GM12872 (cell line): Measurements from ENCODE around the gene SOS1.

Experiments used
- TF ChIP-seq, protein P1 (sequence below): IDR thresholded peaks from 3 replicates; pipeline ENCODE4 v1.5.1; 2011; ENCODE audit warnings: low read depth, mild to moderate bottlenecking, low read length, moderate library complexity; ENCODE audit not compliant: insufficient read depth

The SOS1 gene

DNA sequence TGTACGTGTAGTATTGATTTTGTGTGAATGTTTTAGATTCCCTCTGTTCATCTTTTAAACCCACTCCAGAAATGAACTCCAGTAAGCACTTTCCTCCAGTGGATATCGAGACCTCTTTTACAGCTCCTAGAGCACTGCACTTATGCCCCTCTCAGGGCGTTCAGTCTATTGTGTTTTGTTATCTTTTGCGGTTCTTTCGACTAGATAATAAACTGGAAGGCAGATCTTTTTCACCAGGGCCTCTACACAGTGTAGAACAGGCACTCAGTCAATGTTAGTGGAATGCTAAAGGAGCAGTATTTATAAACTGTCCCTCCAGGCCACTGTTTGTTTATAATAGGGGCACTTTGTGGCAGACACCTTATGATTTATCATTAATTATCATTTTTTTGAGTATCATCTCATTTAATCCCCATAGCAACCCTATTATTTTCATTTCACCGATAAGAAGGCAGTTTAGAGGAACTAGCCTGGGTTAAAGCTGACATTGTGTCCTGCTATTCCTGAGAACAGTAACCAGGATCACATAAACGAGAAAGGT is 742 bp upstream of the SOS1 start:
- TF ChIP-seq, protein P1, sequence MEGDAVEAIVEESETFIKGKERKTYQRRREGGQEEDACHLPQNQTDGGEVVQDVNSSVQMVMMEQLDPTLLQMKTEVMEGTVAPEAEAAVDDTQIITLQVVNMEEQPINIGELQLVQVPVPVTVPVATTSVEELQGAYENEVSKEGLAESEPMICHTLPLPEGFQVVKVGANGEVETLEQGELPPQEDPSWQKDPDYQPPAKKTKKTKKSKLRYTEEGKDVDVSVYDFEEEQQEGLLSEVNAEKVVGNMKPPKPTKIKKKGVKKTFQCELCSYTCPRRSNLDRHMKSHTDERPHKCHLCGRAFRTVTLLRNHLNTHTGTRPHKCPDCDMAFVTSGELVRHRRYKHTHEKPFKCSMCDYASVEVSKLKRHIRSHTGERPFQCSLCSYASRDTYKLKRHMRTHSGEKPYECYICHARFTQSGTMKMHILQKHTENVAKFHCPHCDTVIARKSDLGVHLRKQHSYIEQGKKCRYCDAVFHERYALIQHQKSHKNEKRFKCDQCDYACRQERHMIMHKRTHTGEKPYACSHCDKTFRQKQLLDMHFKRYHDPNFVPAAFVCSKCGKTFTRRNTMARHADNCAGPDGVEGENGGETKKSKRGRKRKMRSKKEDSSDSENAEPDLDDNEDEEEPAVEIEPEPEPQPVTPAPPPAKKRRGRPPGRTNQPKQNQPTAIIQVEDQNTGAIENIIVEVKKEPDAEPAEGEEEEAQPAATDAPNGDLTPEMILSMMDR = no peak

DNA sequence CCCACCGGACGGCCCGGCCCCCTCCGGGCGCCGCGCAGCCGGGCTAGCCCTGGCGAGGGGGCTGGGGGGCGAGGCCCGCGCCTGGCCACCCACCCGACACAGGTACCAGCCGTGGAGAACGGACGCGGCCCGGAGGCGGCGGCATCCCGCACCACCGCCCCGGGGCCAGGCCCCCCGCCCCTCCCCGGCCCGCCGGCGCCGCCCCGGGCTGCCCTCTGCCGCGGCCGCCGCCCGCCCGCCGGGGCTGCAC is 405 bp downstream of the SOS1 start:
- TF ChIP-seq, protein P1 = no peak

DNA sequence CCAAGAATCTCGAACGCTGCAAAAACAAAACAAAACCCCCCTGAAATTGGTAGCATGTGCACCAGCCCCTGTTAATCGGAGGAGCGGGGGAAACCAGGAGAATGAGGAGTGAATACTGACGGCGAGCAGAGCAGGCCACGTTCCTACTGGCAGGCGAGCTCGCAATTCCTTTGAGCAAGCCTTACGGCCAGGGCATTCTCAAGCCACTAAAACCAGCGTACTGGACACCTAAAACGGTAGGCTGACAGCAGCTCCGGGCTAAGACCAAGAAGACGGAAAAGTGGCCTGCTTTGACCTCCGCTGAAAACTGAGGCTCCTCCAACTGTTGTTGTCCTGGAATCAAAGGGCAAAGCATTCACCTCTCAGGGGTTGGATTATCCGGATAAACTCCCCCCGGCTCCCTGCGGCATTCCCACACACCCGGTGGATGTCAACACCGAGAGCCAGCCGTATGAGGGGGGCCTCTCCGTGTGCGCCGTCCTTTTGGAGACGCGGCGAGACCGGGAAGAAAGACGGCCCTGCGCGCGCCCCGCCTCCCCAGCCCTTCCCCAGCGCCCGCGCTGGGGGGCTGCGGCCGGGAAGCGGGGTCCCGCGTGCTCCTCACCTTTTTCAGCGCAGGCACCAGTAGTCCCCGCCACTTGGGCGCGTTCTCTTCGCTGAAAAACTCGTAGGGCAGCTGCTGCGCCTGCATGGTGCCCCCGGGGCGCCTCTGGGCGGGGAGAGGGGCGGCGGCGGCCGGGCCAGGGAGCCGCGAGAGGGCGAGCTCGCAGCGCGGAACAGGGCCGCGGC is 925 bp downstream of the SOS1 start:
- TF ChIP-seq, protein P1 = peak; percentile 17; the same call in 1 of the 3 replicates

DNA sequence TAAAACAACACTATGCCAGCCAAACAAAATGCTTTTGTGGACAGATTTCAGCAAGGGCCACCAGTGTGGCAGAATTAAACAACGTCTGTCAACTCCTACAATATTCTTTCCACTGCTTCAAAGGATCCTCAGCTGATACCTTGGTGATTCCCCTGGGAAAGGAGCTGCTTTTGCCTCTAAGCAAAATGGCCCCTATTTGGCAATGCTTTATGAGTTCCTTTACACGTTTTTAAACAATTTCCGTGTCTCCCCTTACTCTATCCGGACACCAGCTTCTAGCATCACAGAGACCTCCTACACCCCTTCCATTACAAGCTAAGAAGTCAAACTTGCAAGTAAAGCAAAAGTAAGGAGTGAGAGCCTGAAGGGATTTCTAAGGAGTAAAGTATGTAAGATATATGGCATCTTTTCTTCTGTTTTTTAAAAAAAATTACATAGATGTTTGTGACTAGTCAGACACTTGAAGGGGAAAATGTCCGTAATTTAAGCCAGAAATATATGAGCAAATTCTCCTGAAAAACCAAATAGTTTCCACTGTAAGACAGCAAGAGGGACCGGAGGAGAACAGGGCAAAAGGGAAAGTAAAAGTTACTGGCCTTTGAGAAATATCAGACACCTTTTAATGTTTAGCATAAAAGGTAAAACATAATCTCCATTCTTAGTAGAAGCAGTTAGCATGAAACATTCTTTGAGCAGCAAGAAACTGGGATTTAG is 1.9 kb downstream of the SOS1 start:
- TF ChIP-seq, protein P1 = no peak

DNA sequence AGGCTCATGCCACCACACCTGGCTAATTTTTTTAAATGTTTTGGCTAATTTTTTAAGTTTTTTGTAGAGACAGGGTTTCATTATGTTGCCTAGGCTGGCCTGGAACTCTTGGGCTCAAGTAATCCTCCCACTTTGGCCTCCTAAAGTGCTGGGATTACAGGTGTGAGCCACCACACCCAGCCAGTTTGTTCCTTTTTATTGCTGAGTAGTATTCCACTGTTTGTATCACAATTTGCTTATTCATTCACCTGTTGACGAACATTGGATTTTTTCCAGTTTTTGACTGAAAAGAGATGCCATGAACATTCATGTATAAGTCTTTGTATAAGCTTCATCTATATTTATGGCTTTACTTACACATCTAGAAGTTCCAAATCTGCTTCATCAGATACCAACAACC is 5.3 kb downstream of the SOS1 start:
- TF ChIP-seq, protein P1 = no peak

DNA sequence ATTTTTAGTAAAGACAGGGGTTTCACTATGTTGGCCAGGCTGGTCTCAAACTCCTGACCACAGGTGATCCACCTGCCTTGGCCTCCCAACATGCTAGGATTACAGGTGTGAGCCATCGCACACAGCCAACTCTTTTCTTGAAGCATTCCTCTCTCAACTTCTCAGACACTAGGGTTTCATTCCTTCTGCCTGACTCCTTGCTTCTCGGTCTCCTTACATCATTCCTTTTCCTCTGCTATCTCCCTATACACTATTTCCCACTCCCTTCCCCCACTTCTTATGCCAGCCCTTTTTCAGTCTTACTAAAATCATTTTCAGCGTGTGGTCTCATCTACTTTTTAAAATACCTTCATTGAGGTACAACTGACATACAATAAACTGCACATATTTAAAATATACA is 6.1 kb downstream of the SOS1 start:
- TF ChIP-seq, protein P1 = no peak

DNA sequence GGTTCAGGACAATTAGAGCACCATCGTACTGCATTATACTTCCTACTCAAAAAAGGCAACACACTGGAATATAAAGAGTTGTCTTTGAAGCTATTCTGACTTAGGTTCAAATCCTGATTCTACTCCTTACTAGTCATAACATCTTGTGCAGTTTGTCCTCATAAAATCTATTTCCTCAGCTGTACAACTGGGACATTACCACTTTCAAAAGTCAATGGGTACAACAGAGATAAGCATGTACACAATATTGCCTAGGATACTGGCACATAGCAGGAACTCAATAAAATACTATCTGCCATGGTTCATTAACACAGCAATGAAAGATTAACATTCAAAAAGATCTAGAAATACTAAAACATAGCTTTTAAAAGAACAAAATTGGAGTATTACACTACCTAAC is 11.3 kb downstream of the SOS1 start:
- TF ChIP-seq, protein P1 = no peak
